ENCODE measurements around the gene TFDP2. TPM values are rescaled to one million over a fixed set of nuclear protein-coding genes. Genes with fewer than 3 reads are reported as not detected.

The TFDP2 gene
- total RNA-seq, 4 donors from 2014 or later: 18.2 to 286 (median 64.4) TPM

- Histone ChIP-seq H3K9me3 (no peaks in the 10 kb centered on the region), H3K4me3 (no peak overlapping the region), H3K4me1 (no peaks in the 10 kb centered on the region), H3K36me3 (no peaks in the 10 kb centered on the region), H3K27ac (no peak overlapping the region), H3K27me3 (no peaks in the 10 kb centered on the region)
- TF ChIP-seq POLR2A (IDR thresholded peaks at IDR 0.05): no peak
- TF ChIP-seq, protein P1, sequence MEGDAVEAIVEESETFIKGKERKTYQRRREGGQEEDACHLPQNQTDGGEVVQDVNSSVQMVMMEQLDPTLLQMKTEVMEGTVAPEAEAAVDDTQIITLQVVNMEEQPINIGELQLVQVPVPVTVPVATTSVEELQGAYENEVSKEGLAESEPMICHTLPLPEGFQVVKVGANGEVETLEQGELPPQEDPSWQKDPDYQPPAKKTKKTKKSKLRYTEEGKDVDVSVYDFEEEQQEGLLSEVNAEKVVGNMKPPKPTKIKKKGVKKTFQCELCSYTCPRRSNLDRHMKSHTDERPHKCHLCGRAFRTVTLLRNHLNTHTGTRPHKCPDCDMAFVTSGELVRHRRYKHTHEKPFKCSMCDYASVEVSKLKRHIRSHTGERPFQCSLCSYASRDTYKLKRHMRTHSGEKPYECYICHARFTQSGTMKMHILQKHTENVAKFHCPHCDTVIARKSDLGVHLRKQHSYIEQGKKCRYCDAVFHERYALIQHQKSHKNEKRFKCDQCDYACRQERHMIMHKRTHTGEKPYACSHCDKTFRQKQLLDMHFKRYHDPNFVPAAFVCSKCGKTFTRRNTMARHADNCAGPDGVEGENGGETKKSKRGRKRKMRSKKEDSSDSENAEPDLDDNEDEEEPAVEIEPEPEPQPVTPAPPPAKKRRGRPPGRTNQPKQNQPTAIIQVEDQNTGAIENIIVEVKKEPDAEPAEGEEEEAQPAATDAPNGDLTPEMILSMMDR (IDR thresholded peaks at IDR 0.05): no peak
- intact Hi-C loops (cut with DNase I; ENCODE audit: low total_unique reads): no loop called here
- DNase-seq: no peak
These were observed 30.4 kb downstream of the TFDP2 start for GRCh38 chr3:142118911-142119310.

DNA sequence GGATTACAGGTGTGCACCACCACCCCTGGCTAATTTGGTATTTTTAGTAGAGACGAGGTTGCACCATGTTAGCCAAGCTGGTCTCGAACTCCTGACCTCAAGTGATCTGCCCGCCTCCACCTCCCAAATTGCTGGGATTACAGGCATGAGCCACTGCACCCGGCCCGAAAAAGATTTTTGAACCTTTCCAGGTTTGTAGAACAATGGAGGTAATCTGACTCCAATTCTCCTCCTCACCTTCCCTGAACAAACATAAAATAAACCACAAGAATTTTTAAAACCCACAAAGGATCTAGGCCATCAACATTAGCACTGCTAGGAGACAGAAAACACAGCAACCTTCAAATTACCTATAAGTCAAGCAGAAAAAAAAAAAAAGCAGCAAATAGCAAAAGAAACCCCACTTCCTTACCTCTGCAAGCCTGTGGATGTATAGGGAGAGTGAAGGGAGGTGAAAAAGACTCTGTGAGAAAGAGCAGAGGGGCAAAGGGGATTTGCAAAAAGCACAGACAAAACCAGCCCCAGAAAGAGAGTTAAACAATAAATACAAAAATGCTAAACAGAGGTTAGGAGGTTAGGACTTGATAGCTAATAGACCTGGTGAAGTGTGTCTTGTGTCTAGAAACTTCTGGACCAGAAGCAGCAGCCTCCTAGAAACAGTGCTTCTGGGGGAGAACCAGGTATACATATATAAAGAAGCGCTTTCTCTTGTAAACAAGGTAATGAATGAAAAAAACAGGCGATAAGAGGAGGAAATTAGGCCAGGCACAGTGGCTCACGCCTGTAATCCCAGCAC is 32.1 kb downstream of the TFDP2 start:
- H3K36me3 ChIP-seq: no peaks in the 10 kb centered on the region
- no peaks in the 10 kb centered on the region for H3K27me3 ChIP-seq
- TF ChIP-seq, protein P1 (IDR thresholded peaks at IDR 0.05): no peak
- TF ChIP-seq POLR2A (IDR thresholded peaks at IDR 0.05): no peak
- H3K4me3 ChIP-seq: no peak overlapping the region
- H3K9me3 ChIP-seq: no peaks in the 10 kb centered on the region
- H3K27ac ChIP-seq: no peak overlapping the region
- H3K4me1 ChIP-seq: no peaks in the 10 kb centered on the region
- no peak for DNase-seq
- intact Hi-C loops (cut with DNase I; ENCODE audit: low total_unique reads): no loop called here

- no peaks in the 10 kb centered on the region for H3K27me3 ChIP-seq
- no peaks in the 10 kb centered on the region for H3K9me3 ChIP-seq
- H3K27ac ChIP-seq: no peak overlapping the region
- DNase-seq: no peak
- no peak overlapping the region for H3K4me3 ChIP-seq
- TF ChIP-seq, protein P1 (IDR thresholded peaks at IDR 0.05): no peak
- TF ChIP-seq POLR2A (IDR thresholded peaks at IDR 0.05): no peak
- no peaks in the 10 kb centered on the region for H3K36me3 ChIP-seq
- H3K4me1 ChIP-seq: no peaks in the 10 kb centered on the region
- intact Hi-C loops (cut with DNase I; ENCODE audit: low total_unique reads): no loop called here
These were observed 33.3 kb downstream of the TFDP2 start for GRCh38 chr3:142115867-142116668.

GRCh38 chr3:142112601-142113000 is 36.7 kb downstream of the TFDP2 start:
- H3K4me1 ChIP-seq: no peaks in the 10 kb centered on the region
- DNase-seq: no peak
- intact Hi-C loops (cut with DNase I; ENCODE audit: low total_unique reads): no loop called here
- no peaks in the 10 kb centered on the region for H3K9me3 ChIP-seq
- no peaks in the 10 kb centered on the region for H3K27me3 ChIP-seq
- no peak overlapping the region for H3K4me3 ChIP-seq
- no peak overlapping the region for H3K27ac ChIP-seq
- TF ChIP-seq, protein P1 (IDR thresholded peaks at IDR 0.05): no peak
- no peak for TF ChIP-seq POLR2A (IDR thresholded peaks at IDR 0.05)
- H3K36me3 ChIP-seq: no peaks in the 10 kb centered on the region

DNA sequence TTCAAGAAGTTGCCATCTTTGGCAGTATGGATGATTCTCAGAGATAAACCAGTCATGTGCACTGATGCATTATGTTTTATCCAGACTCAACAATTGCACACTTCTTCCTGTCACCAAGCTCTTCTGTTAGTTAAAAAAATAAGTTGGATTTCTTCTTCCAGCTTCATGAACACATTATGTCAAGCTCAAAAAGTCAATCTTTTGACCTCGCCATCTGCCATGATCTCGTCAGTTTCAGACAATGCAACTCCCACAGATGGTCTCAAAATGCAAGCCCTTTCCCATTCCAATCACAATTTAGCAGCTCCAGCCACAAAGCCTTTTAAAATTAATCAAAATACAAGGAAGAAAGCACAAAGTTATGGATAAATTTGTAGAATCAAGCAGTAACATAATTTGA is 42.8 kb downstream of the TFDP2 start:
- H3K4me3 ChIP-seq: no peak overlapping the region
- intact Hi-C loops (cut with DNase I; ENCODE audit: low total_unique reads): no loop called here
- no peaks in the 10 kb centered on the region for H3K27me3 ChIP-seq
- H3K27ac ChIP-seq: no peak overlapping the region
- no peak for DNase-seq
- H3K4me1 ChIP-seq: no peaks in the 10 kb centered on the region
- no peaks in the 10 kb centered on the region for H3K9me3 ChIP-seq
- TF ChIP-seq, protein P1 (IDR thresholded peaks at IDR 0.05): no peak
- no peak for TF ChIP-seq POLR2A (IDR thresholded peaks at IDR 0.05)
- H3K36me3 ChIP-seq: no peaks in the 10 kb centered on the region
